HepG2 (cell line): Measurements from ENCODE around the gene AMELY.

Source experiments
- BRCA1 ChIP-seq: sonication (generic); formaldehyde crosslinking; IDR thresholded peaks from 2 replicates; pipeline ENCODE4 v1.4.0; 2020; ENCODE audit warnings: missing genetic modification reagents
- RAD21 ChIP-seq: fragments of 450-650 bp; formaldehyde crosslinking; IDR thresholded peaks from 2 replicates; pipeline ENCODE4 v1.5.0; 2020; ENCODE audit warnings: mild to moderate bottlenecking
- TF ChIP-seq, protein P1 (sequence below): sonication (generic); formaldehyde crosslinking; IDR thresholded peaks from 2 replicates; pipeline ENCODE4 v1.4.0; 2020; ENCODE audit warnings: missing genetic modification reagents

DNA sequence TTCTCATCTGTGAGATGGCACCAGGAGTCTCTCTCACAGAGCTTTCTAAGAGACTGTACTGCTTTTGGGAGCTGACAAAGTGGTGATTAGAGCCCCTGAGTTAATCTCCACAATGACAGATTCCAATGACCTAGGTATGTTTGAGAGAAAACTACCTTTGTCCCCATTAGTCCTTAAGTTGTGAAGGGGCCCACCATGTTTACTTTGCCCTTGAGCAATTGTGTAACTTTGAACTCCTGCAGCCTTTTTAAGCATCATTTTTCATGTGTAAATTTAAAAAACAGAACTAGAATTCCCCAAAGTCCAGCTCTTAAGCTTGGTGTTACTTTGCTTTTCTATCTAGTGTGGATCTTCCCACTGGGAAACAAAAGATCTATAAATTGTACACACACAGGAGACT, 1.8 kb upstream of the AMELY start:
- TF ChIP-seq BRCA1 (CRISPR knock-in tag) (no peak), RAD21 (CRISPR knock-in tag) (no peak)
- TF ChIP-seq, protein P1, sequence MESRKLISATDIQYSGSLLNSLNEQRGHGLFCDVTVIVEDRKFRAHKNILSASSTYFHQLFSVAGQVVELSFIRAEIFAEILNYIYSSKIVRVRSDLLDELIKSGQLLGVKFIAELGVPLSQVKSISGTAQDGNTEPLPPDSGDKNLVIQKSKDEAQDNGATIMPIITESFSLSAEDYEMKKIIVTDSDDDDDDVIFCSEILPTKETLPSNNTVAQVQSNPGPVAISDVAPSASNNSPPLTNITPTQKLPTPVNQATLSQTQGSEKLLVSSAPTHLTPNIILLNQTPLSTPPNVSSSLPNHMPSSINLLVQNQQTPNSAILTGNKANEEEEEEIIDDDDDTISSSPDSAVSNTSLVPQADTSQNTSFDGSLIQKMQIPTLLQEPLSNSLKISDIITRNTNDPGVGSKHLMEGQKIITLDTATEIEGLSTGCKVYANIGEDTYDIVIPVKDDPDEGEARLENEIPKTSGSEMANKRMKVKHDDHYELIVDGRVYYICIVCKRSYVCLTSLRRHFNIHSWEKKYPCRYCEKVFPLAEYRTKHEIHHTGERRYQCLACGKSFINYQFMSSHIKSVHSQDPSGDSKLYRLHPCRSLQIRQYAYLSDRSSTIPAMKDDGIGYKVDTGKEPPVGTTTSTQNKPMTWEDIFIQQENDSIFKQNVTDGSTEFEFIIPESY: no peak
